ENCODE data around the gene DCAF8. TPM values are rescaled to one million over a fixed set of nuclear protein-coding genes. Genes with fewer than 3 reads are reported as not detected.

The DCAF8 gene
- total RNA-seq, 1 donor from 2014 or later = 172 TPM

DNA sequence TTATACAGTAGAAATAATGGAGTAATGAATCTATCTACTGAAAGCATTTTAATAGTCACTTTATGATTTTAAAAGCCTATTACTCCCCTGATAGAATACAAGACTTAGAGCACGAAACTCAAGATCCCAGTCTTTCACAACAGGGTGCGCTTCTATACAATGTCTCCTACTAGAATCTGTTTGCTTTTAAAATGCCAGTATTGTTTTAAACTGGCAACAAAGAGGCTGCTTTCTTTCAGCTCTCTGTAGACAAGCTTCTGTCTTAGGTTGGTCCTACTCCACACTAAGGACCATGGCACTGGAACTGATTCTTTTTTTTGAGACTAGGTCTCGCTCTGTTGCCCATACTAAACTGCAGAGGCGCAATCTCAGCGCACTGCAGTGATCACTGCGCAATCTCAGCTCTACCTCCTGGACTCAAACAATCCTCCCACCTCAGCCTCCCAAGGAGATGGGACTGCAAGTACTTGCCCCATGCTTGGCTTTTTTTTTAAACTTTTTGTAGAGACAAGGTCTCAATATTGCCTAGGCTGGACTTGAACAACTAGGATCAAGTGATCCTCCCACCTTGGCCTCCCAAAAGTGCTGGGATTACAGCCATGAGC lies 4.8 kb downstream of the DCAF8 start:
- Mint-ChIP-seq H3K4me1 (peaks cover 40% of the 10 kb centered on the region), H3K27me3 (no peaks in the 10 kb centered on the region), H3K27ac (no peak overlapping the region), H3K36me3 (ENCODE audit: low read depth) (peaks cover 44% of the 10 kb centered on the region), H3K9me3 (no peaks in the 10 kb centered on the region), H3K4me3 (no peak overlapping the region)
- ChIA-PET POLR2A (interaction anchor here (1.1 kb wide), 1 partner anchor 28 kb away, joined by 3 read pairs; the partner anchor contains the start of gene PEX19), CTCF (interaction anchor here (0.7 to 2.1 kb wide), 4 partner anchors 34 to 212 kb away, joined by 3 to 6 read pairs (median 4); no protein-coding TSS in a partner anchor)
- TF ChIP-seq, protein P1, sequence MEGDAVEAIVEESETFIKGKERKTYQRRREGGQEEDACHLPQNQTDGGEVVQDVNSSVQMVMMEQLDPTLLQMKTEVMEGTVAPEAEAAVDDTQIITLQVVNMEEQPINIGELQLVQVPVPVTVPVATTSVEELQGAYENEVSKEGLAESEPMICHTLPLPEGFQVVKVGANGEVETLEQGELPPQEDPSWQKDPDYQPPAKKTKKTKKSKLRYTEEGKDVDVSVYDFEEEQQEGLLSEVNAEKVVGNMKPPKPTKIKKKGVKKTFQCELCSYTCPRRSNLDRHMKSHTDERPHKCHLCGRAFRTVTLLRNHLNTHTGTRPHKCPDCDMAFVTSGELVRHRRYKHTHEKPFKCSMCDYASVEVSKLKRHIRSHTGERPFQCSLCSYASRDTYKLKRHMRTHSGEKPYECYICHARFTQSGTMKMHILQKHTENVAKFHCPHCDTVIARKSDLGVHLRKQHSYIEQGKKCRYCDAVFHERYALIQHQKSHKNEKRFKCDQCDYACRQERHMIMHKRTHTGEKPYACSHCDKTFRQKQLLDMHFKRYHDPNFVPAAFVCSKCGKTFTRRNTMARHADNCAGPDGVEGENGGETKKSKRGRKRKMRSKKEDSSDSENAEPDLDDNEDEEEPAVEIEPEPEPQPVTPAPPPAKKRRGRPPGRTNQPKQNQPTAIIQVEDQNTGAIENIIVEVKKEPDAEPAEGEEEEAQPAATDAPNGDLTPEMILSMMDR (IDR thresholded peaks at IDR 0.05) = no peak
- no peak for DNase-seq
- no peak for ATAC-seq (ENCODE audit: low read depth)
- intact Hi-C loops (cut with micrococcal nuclease) = no loop called here

DNA sequence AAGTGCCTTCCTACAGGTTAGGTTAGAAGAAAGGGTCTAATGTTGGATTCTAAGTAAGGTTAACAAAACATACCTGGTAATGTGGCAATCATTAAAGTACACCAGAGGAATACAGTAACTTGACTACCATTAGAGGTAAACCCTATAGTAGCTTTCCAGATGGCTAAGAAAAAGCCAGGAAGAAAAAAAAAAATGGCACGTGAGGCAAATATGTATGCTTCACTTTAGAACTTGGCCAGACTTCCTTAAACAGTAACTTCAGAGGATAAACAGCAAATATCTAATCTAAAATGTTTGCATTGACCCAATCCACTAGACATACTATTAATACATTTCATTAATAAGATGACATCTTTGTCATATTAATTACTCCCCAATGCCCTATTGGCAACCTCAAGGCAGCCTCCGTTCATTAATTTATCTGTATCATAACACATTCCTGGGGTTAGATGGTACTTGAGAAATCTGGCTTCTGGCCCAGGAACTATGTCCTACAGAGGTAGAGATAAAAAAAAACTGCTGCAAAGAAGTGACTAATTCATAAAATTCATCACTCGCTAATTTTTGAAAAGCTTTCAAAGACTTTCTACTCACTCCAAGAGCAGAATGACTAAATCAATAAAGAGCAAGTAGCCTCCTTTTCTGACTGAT lies 5.8 kb downstream of the DCAF8 start:
- H3K36me3 Mint-ChIP-seq (ENCODE audit: low read depth) = peaks cover 43% of the 10 kb centered on the region
- intact Hi-C loops (cut with micrococcal nuclease) = no loop called here
- ChIA-PET CTCF (interaction anchor here (0.7 to 2.1 kb wide), 4 partner anchors 35 to 211 kb away, joined by 3 to 6 read pairs (median 4); no protein-coding TSS in a partner anchor), POLR2A (interaction anchor here (0.7 kb wide), 1 partner anchor 1469 kb away, joined by 3 read pairs; no protein-coding TSS in a partner anchor)
- H3K27me3 Mint-ChIP-seq = no peaks in the 10 kb centered on the region
- ATAC-seq (ENCODE audit: low read depth) = no peak
- peaks cover 40% of the 10 kb centered on the region for H3K4me1 Mint-ChIP-seq
- H3K27ac Mint-ChIP-seq = no peak overlapping the region
- no peak overlapping the region for H3K4me3 Mint-ChIP-seq
- TF ChIP-seq, protein P1 (IDR thresholded peaks at IDR 0.05) = no peak
- no peak for DNase-seq
- H3K9me3 Mint-ChIP-seq = no peaks in the 10 kb centered on the region

DNA sequence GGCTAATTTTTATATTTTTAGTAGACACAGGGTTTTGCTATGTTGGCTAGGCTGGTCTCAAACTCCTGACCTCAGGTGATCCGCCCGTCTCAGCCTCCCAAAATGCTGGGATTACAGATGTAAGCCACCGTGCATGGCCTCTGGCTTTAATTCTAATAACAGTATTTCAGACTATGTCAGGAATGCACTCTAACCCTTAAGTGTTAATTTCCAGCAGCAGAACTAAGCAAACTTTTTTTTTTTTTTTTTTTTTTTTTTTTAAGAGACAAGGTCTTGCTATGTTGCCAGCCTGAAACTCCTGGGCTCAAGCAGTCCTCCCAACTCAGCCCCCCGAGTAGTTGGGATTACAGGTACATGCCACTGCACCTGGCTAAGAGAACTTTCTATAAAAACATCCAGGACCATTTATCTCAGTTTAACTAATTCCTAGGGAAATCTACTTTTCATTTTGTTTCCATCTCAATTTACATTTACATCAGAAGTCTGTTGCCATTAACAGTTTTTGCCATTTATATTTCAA lies 6.5 kb downstream of the DCAF8 start:
- ATAC-seq (ENCODE audit: low read depth) = no peak
- intact Hi-C loops (cut with micrococcal nuclease) = no loop called here
- Mint-ChIP-seq H3K27ac (no peak overlapping the region), H3K36me3 (ENCODE audit: low read depth) (peaks cover 46% of the 10 kb centered on the region), H3K4me1 (peaks cover 33% of the 10 kb centered on the region), H3K9me3 (no peaks in the 10 kb centered on the region), H3K4me3 (no peak overlapping the region), H3K27me3 (no peaks in the 10 kb centered on the region)
- no peak for DNase-seq
- TF ChIP-seq, protein P1 (IDR thresholded peaks at IDR 0.05) = no peak
- POLR2A ChIA-PET = interaction anchor here (0.7 kb wide), 1 partner anchor 1470 kb away, joined by 3 read pairs; no protein-coding TSS in a partner anchor
- CTCF ChIA-PET = interaction anchor here (2.1 to 5.6 kb wide), 2 partner anchors 36 to 64 kb away, joined by 6 to 109 read pairs; partner anchors contain the start of gene CASQ1

DNA sequence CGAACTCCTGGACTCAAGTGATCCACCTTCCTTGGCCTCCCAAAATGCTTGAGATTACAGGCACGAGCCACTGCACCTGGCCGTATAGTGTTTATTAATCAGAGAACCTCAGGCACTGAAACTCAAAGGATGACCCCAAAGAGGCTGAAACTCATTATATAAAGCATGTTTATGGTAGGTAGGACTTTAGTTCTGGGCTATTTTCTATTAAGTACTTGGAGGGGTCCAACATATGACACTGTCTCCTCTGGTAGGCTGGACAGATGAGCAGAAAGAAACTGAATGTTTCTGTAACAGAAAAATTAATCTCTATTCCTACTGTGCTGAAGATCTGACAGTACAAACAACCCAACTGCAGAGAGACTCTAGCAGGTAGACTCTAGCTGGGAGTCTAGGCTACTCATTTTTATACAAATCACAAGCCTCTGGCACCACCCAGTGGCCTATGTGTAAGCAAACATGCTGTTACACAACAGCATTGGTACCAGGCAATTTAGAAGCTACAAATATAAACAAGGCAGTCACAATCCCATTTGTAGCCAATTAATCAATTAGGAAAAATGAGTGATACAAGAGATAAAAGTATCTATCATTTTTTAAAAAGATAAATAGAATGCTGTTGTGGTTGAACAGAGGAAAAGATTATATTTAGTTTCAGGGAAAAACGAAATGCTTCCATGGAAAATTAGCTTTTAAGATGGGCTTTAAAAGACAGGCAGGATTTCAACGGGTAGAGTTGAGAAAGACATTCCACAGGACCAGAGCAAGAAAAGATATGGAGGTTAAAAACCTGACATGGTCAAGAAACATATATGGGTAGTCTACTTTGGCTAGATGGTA lies 10.4 kb downstream of the DCAF8 start:
- Mint-ChIP-seq H3K4me1 (peaks cover 8% of the 10 kb centered on the region), H3K4me3 (no peak overlapping the region), H3K9me3 (no peaks in the 10 kb centered on the region), H3K27me3 (no peaks in the 10 kb centered on the region), H3K36me3 (ENCODE audit: low read depth) (peaks cover 35% of the 10 kb centered on the region), H3K27ac (peak overlapping the region; percentile 50)
- TF ChIP-seq, protein P1 (IDR thresholded peaks at IDR 0.05) = peak; percentile 36
- intact Hi-C loops (cut with micrococcal nuclease) = loop anchor here (1.0 to 5.0 kb wide), 6 partner anchors 40 to 205 kb away; no protein-coding TSS in a partner anchor
- ChIA-PET CTCF (interaction anchor here (0.5 to 7.1 kb wide), 40 partner anchors 8 to 928 kb away, joined by 3 to 109 read pairs (median 5); partner anchors contain the start of genes CASQ1, DCAF8, IGSF8 and PEX19), POLR2A (interaction anchor here (0.6 to 1.9 kb wide), 7 partner anchors 10 to 174 kb away, joined by 3 to 26 read pairs (median 4); partner anchors contain the start of gene DCAF8)
- no peak for DNase-seq
- peak; percentile 98 for ATAC-seq (ENCODE audit: low read depth)
